UCSD-AML1 (cell line): ENCODE data around the gene SLC23A2.
"Not testable (repeated sequence)": the region's sequence is repeated elsewhere in the genome, so short reads cannot be mapped to it uniquely, and the experiment has no call there.

ENCODE experiments used
- DNase-seq: peaks from one replicate; lab custom pipeline; 2025; ENCODE audit not compliant: unreplicated experiment; lab: John Stamatoyannopoulos, UW

SLC23A2 gene

DNA sequence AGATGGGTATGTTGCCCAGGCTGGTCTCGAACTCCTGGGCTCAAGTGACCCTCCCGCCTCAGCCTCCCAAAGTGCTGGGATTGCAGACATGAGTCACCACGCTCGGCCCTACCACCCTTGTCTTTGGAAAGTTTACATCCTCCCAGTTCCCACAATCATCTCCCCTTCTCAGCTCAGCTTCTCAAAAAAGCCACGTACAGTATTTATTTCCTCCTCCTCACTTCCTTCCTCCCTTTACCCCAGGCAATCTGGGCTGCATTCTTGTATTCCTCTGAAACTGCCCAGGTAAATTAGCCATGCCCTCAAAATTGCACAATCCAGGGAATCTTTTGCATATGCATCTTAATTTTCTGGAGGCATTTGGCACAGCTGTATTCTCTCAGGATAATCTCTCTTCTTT, 7.4 kb upstream of the SLC23A2 start:
- peak; percentile 34 for DNase-seq

DNA sequence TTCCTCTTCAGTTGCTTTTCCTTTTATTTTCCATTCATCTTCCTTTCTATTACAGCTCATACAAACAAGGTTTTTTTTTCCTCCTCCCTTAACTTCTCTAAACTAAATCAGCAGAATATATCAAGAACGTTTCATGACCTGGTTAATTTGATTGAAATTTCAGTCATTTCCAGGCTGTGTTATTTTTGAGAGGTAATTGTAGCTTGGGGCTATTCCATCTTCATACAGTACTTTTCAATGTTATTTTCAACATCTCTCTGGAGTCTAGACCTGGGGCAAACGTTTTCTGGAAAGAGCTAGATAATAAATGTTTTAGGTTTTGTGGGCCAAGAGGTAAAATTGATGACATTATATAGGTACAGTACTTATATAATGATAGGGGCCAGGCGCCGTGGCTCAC, 4.0 kb upstream of the SLC23A2 start:
- DNase-seq: no peak

DNA sequence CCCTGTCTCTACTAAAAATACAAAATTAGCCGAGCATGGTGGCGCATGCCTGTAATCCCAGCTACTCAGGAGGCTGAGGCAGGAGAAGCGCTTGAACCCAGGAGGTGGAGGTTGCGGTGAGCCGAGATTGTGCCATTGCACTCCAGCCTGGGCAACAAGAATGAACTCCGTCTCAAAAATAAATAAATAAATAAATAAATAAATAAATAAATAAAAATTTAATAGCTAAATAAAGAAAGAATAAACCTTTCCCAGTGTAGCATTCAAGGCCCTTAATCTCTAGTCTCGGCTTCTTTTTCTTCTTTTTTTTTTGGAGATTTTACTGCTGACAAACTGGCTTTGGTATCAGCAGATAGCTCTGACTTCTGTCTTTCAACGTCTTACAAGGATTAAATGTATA, 3.5 kb upstream of the SLC23A2 start:
- DNase-seq: not testable (repeated sequence)

DNA sequence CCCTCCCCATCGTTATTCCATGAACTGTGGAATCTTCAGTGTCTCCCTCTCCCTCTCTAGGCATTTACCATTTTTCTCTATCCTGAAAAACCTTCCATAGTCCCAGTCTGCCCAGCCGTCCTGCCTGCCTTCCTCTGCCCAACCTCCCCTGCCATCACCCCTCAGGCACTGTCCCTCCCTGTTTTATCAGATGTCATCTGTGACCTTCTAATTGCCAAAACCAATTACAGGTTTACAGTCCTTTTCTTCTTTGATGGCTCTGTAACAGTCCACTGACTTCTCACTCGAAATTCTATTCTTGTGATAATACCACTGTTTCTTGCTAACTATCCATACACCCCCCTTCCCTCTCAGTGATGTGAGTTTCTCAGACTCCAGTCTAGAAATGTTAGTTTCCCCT, 2.3 kb upstream of the SLC23A2 start:
- no peak for DNase-seq

DNA sequence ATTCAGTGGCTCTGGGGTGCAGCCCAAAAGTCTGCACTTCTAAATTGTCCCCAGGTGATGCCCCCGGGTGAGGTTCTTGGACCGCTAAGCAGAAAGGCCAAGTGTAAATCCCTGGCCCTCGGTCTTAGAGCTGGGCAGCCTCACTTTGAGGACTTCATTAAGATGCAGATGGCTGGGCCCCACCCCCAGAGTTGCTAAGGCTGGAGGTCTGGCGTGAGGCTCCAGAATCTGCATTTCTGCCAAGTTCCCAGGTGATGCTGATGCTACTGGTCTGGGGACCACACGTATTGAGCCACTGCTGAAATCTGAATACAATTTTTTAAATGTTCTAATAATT, 735 bp upstream of the SLC23A2 start:
- no peak for DNase-seq

DNA sequence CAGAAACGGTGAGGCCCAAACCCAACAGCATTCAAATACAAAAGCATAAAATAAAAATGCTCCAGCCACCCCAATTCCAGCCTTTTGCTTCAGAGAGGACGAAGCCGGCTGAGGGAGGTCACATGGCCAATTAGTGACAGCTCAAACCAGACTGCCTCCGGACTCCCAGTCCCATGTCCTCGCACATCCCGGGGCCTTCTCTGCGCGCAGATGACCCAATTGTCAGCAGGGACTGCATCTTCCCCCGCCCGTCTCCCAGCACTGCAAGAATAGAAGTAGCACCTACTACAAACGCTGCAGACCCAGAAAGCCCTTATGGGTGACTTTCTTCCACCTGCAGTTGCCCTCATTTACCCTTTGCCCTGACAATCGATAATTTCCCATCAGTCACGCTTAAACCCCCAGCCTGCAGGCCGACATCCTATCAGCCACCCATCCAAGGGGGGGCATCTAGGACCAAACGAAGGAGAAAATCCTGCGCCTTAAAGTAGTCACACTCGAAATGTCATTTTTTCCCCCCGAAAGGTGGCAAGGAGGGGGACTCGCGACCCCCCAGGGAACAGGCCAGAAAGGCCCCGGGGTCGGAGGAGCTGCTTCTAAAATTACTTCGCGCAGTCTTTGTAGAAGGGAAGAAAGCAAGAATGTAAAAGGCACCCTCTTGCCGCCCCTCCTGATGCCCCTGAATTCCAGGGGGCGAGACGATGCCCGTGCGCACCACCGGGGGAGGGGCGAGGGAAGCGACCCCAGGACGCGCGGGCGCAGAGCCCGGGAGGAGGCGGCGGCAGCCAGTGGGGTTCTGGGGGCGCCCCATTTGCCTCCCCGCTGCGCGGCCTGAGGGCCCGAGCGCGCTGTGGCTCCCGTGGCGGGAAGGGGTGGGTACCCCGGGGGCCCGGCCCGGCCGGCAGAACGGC, 792 bp downstream of the SLC23A2 start:
- no peak for DNase-seq

DNA sequence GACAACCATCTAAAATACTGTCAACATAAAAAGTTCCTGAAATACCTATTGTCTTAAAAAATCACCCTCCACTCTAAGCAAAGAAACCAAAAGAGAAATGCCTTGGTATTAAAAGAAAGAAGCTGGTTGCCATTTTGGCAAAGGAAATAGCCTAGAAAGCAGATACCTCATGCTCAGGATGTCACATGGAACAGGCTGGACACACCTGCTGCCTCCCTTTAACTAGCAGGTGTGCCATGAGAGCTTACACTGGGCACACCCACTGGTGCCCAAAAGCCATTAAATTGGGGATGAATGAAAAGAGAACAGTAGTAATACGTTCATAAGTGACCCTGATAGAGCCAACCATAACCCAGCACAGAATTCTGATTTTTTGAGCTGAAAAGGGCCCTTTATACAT, 1.5 kb downstream of the SLC23A2 start:
- DNase-seq: no peak

DNA sequence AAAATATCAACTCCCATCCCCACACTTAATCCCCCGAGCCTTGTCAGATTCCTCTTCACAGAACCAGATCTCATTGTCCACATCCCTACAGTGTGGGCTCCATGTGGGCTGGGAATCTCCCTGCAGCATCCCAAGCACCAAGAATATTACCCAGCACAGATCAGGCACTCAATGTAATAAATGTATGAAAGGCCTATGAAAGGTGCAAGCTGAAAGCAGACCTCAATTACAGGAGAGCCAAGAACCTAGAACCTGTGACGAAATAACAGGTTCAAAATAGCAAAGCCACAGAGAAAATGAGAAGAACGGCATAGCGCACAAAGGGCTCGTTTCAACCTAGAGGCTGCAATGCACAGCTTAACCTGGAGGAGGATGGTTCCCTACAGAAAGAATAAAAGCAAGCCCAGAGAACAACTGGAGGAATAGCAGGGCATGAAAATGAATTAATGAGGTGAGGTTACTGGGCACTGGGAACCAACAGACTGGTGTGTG, 3.1 kb downstream of the SLC23A2 start:
- DNase-seq: no peak

DNA sequence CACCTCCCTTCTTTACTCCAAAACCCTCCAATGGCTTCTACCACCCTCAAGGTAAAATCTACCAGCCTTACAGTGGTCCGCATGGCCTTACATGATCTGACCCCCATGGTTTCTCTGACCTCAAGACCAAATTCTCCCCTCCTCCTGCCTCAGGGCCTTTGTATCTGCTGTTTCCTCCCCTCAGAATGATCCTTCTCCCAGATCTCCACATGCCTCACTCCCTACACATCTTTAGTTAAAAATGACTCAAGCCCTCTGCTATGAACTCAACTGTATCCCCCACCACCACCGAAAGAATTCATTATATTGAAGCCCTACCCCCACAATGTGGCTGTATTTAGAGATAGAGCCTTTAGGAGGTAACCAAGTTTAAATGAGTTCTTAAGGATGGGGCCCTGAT, 4.1 kb downstream of the SLC23A2 start:
- DNase-seq: no peak

DNA sequence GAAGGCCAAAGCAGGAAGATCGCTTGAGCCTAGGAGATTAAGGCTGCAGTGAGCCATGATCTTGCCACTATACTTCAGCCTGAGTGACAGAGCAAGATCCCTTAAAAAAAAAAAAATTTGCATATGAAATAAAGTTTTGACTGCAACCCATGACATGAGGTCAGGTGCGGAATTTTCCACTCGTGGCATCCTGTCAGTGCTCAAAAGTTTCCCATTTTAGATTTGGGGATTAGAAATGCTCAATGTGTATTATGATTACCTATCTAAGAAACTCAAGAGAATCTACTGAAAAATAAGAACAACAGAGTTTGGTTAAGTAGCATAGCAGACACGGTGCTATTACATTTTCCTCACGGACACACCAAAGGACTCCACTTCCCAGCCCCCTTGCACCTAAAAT, 11.7 kb downstream of the SLC23A2 start:
- DNase-seq: no peak

DNA sequence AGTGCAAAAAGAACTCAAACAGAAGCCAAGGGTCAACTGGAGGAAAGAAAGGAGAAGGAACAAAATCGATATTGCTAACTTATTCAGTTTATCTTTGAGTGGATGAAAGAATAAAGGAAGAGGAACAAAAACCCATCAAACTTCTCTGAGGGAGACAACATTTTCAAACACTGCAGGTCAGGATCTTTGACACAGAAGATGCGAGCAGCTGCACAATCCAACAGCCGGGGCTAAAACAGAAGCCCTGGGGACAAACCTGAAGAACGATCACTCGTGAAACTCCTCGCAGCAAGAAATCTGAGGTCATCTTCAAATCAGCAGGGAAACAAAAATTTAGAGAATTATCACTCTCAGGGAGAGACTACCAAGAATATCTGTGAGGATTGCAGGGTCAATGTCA, 14.2 kb downstream of the SLC23A2 start:
- no peak for DNase-seq

DNA sequence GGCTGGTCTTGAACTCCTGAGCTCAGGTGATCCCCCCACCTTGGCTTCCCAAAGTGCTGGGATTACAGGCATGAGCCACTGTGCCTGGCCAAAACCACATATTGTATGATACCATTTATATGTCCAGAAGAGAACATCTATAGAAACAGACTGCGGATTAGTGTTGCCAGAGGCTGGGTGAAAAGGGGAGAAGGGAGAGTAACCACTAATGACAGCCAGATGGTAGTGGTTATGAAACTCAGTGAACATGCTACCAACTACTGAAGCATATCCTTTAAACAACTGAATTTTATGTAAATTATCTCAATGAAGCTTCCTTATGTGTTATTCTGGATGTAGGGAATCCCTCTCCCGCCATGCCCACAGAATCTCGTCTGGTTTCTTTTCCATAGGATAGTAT, 15.7 kb downstream of the SLC23A2 start:
- no peak for DNase-seq

DNA sequence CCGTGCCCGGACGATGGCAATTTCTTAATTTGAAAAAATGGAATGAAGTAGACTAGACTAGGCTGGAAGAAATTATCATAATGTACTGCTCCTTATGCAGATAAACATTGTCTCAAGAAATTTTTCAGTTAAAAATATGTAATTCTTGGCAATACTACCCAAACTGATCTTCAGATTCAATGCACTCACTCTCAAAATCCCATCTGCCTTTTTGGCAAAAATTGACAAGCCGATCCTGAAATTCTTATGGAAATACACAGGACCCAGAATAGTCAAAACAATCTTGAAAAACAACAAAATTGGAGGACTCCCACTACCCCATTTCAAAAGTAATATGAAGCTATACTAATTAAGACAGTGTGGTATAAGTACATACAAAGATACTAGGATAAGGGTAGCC, 19.0 kb downstream of the SLC23A2 start:
- DNase-seq: no peak

DNA sequence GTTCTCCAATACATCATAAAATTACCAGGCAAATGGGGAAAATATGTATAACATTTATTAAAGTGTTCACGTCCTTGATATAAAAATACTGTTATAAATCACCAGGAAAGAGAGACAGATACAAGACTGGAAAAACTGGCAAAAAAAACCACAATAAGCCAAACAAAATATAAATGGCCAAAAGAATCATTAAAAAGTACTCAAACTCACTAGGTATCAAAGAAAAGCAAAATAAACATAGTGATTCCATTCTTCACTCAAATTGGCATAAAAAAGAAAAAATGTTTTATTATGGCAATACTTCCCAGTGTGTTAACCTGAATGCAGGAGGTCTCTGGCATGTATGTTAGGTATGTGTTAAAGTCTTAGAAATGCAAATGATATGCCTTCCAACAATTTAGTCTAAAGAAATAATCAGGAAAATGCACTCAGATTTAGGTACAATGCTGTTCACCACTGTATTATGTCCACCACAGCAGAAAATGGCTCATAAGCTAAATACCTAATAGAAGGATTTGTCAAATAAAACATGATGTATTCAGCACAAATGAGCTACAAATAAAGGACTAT, 21.4 kb downstream of the SLC23A2 start:
- no peak for DNase-seq

DNA sequence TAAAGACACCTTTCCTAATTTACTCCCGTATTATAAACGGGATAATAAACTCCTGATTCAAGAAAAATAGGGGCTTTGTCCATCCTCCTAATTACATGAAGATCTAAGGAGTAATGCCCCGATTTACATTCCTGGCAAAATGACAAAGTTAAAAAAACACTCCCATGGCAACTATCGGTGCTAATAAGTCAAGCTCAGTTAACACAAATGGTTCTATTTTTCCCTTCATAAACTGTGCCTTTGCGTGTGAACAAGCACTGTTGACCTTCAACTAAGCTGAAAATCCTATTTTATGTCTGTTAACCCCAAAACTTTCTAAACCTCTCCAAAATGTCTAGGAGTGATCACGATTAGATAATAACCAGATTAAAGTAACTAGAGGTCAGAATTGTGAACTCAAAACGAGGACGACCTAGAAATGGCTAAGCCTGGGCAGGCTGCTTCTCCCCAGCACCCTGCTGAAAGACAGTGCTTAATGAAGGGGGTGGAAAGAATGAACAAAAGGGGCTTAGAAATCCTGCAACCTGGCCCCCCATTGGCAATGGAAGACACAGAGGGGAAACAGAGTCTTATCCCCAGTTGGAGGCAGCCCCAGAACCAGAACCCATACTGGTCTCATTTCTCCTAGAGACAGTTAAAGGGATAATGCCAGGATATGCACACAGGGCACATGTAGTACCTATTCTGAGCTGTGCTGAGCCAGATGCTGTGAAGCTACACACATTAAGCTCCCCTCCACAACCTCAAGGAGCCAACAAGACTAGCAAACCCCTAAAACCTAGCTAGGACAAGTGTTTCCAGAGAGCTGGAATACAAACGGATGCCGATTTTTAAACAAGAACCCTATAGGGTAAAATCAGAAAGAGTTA, 23.0 kb downstream of the SLC23A2 start:
- DNase-seq: no peak

DNA sequence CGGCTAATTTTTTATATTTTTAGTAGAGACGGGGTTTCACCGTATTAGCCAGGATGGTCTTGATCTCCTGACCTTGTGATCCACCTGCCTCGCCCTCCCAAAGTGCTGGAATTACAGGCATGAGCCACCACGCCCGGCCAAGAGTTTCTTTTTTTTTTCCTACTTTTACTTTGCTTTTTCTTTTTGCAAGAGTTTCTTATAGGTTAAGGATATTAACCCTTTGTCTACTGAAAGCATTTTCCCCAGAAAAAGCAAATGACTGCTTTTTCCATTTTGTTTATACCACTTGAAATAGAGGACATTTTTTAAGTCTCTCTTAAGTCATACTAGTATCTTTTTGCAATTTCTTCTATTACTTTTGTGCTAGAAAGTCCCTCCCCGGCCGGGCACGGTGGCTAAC, 25.3 kb downstream of the SLC23A2 start:
- DNase-seq: not testable (repeated sequence)

DNA sequence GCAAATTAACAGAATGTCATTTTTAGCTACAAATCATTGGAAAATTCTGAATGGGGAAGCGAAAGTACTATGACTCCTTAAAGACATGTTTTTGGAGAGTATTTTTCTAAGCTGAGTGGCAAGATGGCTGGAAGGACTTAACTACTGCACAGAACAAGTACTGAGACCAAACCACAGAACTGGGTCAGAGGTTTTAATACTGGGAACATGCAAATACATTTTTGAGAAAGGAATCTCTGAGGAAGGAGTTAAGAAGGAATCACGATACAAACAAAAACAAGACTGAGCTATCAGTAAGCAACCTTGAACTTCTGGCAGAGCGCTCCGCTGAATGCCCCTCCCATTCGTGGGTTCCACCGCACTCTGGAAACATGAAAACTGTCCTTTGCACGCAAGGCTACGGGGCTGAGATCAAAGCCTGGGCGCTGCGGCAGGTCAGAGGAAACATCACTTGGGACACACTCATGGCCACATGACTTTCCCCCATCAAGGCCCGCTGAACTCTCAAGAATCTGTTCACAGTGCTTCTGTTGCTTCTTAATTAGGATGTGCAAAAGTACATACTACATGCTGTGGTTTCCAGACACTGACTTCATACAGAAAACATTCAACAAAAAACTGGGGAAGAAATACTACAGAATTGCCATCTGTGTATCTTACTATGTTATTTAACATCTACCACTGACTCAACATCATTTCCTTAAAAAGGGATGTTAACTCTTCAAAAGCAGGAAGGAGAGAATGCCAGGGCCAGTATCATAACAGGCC, 27.8 kb downstream of the SLC23A2 start:
- DNase-seq: peak; percentile 38

DNA sequence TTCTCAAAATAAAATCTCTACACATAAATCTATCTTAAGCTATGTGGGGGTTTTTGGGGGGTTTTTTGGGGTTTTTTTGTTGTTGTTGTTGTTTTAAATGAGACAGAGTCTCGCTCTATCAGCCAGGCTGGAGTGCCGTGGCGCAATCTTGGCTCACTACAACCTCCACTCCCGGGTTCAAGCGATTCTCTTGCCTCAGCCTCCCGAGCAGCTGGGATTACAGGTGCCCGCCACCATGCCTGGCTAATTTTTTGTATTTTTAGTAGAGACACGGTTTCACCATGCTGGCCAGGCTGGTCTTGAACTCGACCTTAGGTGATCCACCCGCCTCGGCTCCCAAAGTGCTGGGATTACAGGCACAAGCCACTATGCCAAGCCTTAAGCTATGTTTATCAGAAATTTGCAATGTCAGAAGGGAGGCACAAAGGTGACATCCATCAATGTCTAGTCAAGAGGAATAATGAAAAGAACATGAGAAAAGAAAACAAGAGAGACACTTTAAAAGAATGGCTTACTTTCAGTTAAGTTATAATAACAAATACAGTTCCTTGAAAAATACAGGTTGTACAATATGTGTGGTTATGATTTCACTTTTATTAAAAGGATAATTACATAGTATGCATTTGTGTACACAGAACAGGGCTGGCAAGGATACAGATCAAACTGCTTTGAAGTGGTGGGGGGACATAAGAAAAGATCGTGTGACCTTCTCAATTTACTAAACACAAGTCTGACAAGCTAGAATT, 28.6 kb downstream of the SLC23A2 start:
- no peak for DNase-seq

DNA sequence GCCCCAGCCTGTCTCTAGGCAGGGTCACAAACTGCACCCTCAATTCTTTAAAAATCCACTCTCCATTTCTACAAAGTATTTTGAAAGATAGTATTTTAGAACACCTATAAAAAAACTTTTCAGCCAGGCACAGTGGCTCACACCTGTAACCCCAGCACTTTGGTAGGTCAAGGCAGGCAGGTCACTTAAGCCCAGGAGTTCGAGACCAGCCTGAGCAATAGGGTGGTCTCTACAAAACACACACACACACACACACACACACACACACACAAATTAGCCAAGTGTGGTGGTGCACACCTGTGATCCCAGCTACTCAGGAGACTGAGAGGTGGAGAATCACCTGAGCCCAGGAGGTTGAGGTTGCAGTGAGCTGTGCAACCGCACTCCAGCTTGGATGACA, 30.2 kb downstream of the SLC23A2 start:
- DNase-seq: no peak

DNA sequence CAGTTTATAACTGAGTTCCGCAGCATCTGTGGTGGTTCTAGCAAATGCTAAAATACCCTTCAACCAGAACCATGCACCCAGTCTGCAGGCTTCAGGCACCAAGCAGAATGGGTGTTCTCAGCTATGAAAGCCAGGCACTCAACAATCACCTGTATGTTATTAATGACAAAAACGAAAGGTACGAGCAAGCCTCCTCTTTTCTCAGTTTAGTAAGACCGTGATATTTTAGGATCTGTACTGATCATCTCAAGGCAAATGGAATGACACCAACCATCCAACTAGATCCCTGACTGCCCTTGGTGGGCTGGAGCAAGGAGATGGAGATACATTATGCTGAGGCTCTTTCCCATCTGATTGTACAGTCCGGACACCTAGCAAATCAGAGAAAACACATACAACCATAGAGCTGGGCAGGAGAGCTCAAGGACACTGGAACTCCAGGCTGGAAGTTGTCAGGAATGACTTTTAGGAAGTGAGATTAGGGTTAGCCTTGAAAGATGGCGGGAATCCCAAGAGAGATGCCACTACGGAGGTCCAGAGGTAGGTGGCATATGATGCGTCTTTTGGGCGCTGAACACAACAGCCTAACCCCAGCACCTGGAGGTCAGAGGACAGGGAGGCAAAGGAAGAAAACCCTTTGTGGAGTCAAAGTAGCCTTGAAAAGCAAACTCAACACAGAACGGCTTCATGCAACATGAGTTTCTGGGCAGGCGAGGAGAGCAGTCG, 33.4 kb downstream of the SLC23A2 start:
- DNase-seq: no peak
